Aorta (tissue), 5 donors: ENCODE results near the gene USP24. TPM values are rescaled to one million over a fixed set of nuclear protein-coding genes. Genes with fewer than 3 reads are reported as not detected.

Source experiments
- ATAC-seq: fragments of 200-7000 bp; cut with Tn5 transposase; one replicate; pipeline ENCODE4 v1.9.1; 2022; ENCODE audit warnings: moderate library complexity; ENCODE audit not compliant: low FRiP score
- DNase-seq, 2 donors: peaks; one replicate each; pipeline ENCODE4 v3.0.0-alpha.2; 2020
- H3K27ac ChIP-seq, 2 donors: one replicate each; pipeline ENCODE4 v1.5.1; 2013; ENCODE audit warnings: low read length in 2 of 2, mild to moderate bottlenecking in 2 of 2, moderate library complexity in 2 of 2, control low read depth in 1 of 2, inconsistent platforms in 1 of 2, low read depth in 1 of 2
- H3K27me3 ChIP-seq, 2 donors: one replicate each; pipeline ENCODE4 v1.6.1; 2013; ENCODE audit warnings: control low read depth in 1 of 2, low read length in 1 of 2, mild to moderate bottlenecking in 1 of 2, moderate library complexity in 1 of 2; ENCODE audit not compliant: insufficient read depth in 2 of 2, control insufficient read depth in 1 of 2
- H3K36me3 ChIP-seq, 2 donors: one replicate each; pipeline ENCODE4 v1.6.1; 2013; ENCODE audit warnings: control low read depth in 1 of 2, low read length in 1 of 2, mild to moderate bottlenecking in 1 of 2; ENCODE audit not compliant: insufficient read depth in 2 of 2, control insufficient read depth in 1 of 2
- H3K4me1 ChIP-seq, 2 donors: one replicate each; pipeline ENCODE4 v1.6.1; 2013; ENCODE audit warnings: low read length in 2 of 2, control low read depth in 1 of 2, mild to moderate bottlenecking in 1 of 2, moderate library complexity in 1 of 2; ENCODE audit not compliant: insufficient read depth in 2 of 2, control insufficient read depth in 1 of 2
- H3K4me3 ChIP-seq, 2 donors: one replicate each; pipeline ENCODE4 v1.5.1; 2013; ENCODE audit warnings: low read length in 2 of 2, control low read depth in 1 of 2, mild to moderate bottlenecking in 1 of 2
- H3K9me3 ChIP-seq: one replicate; pipeline ENCODE4 v1.6.1; 2013; ENCODE audit warnings: mild to moderate bottlenecking, low read length; ENCODE audit not compliant: control insufficient read depth
- WGBS, 2 donors: extraction: QIAGEN DNeasy Blood & Tissue Kit; methylation state at CpG; one replicate each; pipeline ENCODE4 v1.1.7; 2013; 5-methylcytosine and 5-hydroxymethylcytosine counted together
- intact Hi-C, 2 donors: fragments of 100-400 bp; cut with DNase I; formaldehyde crosslinking; loops; one replicate each; pipeline versions ENCODE4 v1.14.2 to v1.15.0; 2022
- polyA plus RNA-seq, 2 donors: library from polyadenylated mRNA; stranded (reverse); fragments of 200-250 nt; gene quantifications; one replicate each; pipeline ENCODE4 v1.2.3, GENCODE V29; 2013
- total RNA-seq, 2 donors: library from RNA; stranded (reverse); fragmentation: NEBNext Ultra II Directional; extraction: Animal tissue kit (Norgen Biotek cat#: 25700); gene quantifications; one replicate each; pipeline ENCODE4 v1.2.1, GENCODE V29; 2021
- donor health status: healthy with polysubstance abuse.
- donor health status: Bipolar disorder and iron deficiency.
- donor health status: DM: no; HTN: no; CAD: no.
- donor health status: DM: no; HTN: no; CAD: no.
- donor health status: DM: yes; HTN: yes; CAD: no.

Gene USP24
- total and polyA plus RNA-seq, 4 donors, result 4.4 to 54.4 (median 29.8) TPM

DNA sequence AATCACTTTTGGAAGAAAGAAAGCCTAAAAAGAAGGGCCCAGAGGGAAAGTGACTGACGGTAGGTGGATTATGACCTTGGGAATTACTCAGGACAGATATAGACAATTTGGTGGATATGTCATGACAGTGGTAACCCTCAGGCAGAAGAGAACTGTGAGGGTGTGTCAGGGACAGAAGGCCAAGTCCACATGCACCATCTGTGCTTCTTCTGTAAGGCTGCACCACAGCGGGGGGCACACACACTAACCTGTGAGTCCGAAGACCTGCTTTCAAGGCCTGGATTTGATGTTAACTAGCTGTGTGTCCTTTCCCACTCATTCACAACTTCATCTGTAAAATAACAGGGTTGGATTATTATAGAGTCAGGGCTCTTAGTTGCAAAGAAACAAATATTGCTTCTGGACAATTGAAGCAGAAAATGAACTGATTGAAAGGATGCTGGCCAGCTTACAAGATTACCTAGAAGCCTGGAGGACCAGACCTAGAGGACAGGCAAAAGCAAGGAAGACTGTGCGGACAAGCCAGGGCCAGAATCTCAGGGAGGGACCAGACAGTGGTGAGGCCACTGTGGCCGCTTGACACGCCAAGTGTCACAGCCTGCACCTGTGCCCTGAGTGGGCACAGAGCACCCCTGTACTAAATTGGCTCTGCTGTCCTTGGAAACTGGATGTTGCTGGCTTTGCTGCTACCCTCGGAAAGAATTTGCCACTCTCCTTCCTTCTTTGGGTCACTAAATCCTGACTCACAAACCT, 34.7 kb upstream of the USP24 start:
- Histone ChIP-seq H3K4me1 (no peaks in the 10 kb centered on the region), H3K36me3 (no peaks in the 10 kb centered on the region), H3K4me3 (no peak overlapping the region), H3K9me3 (no peaks in the 10 kb centered on the region), H3K27me3 (no peaks in the 10 kb centered on the region), H3K27ac (no peak overlapping the region)
- 82% methylated on average over 7 of the region's 7 CpGs for WGBS, 2 donors
- DNase-seq (no peak), ATAC-seq (no peak)
- intact Hi-C loops, result no loop called here

DNA sequence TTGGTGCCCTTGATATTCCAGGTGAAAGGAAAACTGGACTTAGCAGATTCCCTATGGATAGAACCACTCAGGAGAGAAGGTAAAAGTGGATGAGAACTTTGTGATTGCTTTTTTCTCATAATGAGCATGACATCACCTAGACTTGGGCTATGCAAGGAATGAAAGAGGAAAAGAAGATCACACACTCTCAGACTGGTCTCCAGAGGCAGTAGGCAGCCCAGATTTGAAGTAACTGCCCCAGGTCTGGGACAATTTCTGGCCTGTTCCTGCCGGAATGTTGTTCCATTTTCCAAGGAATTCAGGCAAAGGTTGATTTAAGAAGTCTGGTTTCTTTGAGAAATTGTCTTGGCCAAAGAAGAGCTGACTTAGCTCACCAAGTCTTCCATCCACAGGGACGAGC, 31.7 kb upstream of the USP24 start:
- H3K27me3 ChIP-seq, result no peaks in the 10 kb centered on the region
- no peaks in the 10 kb centered on the region for H3K9me3 ChIP-seq
- no peaks in the 10 kb centered on the region for H3K36me3 ChIP-seq
- no peaks in the 10 kb centered on the region for H3K4me1 ChIP-seq
- WGBS, 2 donors, result 85% methylated on average over 2 of the region's 2 CpGs
- H3K27ac ChIP-seq, result no peak overlapping the region
- DNase-seq (no peak), ATAC-seq (no peak)
- intact Hi-C loops, result no loop called here
- no peak overlapping the region for H3K4me3 ChIP-seq

DNA sequence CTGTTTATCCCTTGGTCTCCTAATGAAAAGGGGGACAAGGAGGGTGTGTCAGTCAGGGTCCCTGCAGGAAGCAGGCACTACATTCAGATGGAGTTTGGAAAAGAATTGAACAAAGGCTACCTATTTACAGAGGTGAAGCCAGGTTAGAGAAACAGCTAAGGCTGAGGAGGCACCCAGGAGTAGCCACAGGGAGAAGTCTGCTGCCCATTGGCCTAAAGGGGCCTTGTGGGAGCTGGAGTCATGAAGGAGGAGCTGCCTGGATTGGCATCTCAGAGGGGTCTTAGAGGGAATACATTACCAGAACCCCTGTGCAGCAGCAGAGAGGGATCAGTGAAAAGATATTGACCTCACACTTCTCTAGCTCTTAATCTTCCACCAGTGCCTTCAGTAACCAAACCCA, 31.2 kb upstream of the USP24 start:
- H3K9me3 ChIP-seq, result no peaks in the 10 kb centered on the region
- H3K4me1 ChIP-seq, result no peaks in the 10 kb centered on the region
- no peak overlapping the region for H3K27ac ChIP-seq
- H3K4me3 ChIP-seq, result no peak overlapping the region
- ATAC-seq, result no peak
- no peaks in the 10 kb centered on the region for H3K36me3 ChIP-seq
- intact Hi-C loops, result no loop called here
- no peak for DNase-seq
- no peaks in the 10 kb centered on the region for H3K27me3 ChIP-seq

DNA sequence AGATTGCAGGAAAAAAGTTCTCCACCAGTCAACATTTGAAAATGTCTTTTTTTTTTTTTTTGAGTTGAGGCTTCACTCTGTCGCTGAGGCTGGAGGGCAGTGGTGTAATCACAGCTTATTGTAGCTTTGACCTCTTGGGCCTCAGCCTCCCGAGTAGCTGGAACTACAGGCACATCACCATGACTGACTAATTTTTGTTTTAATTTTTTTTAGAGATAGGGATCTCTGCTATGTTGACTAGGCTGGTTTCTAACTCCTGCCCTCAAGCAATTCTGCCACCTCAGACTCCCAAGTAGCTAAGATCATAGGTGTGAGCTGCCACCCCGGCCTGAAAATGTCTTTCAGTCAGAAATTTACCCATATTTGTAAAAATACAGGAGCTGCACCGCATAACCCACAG, 30.6 kb upstream of the USP24 start:
- Histone ChIP-seq H3K27ac (no peak overlapping the region), H3K36me3 (no peaks in the 10 kb centered on the region), H3K9me3 (no peaks in the 10 kb centered on the region), H3K4me1 (no peaks in the 10 kb centered on the region), H3K27me3 (no peaks in the 10 kb centered on the region), H3K4me3 (no peak overlapping the region)
- WGBS, 2 donors, result 78 to 84% methylated on average over 4 of the region's 4 CpGs
- intact Hi-C loops, result no loop called here
- DNase-seq (no peak), ATAC-seq (no peak)

DNA sequence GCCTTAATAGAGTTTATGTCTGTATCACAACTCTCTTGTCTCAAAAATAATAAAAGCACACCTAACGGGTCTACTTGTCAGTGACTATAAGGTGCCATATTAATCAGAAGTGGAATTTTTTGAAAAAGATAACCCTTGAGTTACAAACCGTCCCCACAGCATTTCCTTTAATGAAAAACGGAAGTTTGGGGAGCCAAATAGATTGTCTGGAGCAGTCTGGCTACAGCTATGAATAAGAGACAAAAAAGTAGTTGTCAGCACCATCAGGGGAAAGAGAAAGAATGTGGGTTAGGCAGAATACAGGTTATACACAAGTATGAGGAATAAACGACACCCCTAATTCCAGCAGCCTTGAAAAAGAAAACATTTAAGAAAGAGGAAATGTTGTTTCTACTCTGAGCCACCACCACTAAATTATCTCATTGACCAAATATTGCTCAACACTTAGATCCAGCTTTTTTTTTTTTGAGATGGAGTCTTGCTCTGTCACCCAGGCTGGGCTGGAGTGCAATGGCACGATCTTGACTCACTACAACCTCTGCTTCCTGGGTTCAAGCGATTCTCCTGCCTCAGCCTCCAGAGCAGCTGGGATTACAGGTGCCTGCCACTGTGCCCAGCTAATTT, 29.4 kb upstream of the USP24 start:
- Histone ChIP-seq H3K27me3 (no peaks in the 10 kb centered on the region), H3K27ac (no peak overlapping the region), H3K9me3 (no peaks in the 10 kb centered on the region), H3K4me3 (no peak overlapping the region), H3K4me1 (no peaks in the 10 kb centered on the region), H3K36me3 (no peaks in the 10 kb centered on the region)
- intact Hi-C loops, result no loop called here
- ATAC-seq, result peak; percentile 68
- 37 to 44% methylated on average over 6 of the region's 6 CpGs for WGBS, 2 donors
- DNase-seq, result no peak

DNA sequence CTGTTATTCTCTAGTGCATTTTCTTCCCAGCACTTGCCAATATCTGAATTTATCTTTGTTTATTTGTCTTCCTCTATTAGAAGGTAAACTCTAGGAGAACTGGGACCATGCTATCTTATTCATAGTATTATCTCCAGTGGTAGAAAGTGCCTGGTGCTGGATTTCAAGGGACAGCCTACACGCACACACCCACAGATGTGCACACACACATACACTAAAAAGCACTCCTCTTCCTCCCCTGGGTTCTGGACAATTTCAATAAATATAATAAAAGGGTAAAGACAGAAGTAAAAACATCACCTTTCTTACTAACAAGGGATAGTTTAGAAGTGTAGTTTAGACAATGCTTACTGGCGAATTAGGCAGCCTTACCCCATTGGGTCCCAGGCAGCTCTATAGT, 28.5 kb upstream of the USP24 start:
- 91% methylated on average over 2 of the region's 2 CpGs for WGBS, 2 donors
- H3K4me1 ChIP-seq, result no peaks in the 10 kb centered on the region
- no peak overlapping the region for H3K4me3 ChIP-seq
- intact Hi-C loops, result no loop called here
- H3K27ac ChIP-seq, result no peak overlapping the region
- no peak for DNase-seq
- H3K27me3 ChIP-seq, result no peaks in the 10 kb centered on the region
- ATAC-seq, result no peak
- no peaks in the 10 kb centered on the region for H3K36me3 ChIP-seq
- H3K9me3 ChIP-seq, result no peaks in the 10 kb centered on the region

DNA sequence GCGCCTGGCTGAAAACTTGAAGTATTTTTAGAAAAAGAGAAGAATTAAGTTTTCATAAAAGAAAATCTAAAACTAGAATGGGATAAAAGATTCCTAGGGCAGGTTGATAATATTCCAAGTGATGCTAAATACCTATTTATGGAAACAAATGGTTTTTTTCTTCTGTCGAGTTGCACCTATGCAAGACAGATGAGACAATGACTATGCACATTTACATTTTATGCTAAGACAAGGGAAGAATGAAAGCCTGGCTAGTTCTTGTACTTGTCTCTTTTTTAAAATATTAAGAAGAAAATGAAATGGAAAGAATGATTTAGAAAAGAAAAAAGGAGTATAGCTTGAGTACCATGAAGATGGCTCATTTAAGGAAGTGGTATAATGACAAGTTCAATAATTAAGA, 24.4 kb upstream of the USP24 start:
- Histone ChIP-seq H3K27ac (no peak overlapping the region), H3K36me3 (no peaks in the 10 kb centered on the region), H3K4me1 (no peaks in the 10 kb centered on the region), H3K27me3 (no peaks in the 10 kb centered on the region), H3K9me3 (no peaks in the 10 kb centered on the region), H3K4me3 (no peak overlapping the region)
- DNase-seq (no peak), ATAC-seq (no peak)
- intact Hi-C loops, result no loop called here
- 92 to 95% methylated on average over 2 of the region's 2 CpGs for WGBS, 2 donors

DNA sequence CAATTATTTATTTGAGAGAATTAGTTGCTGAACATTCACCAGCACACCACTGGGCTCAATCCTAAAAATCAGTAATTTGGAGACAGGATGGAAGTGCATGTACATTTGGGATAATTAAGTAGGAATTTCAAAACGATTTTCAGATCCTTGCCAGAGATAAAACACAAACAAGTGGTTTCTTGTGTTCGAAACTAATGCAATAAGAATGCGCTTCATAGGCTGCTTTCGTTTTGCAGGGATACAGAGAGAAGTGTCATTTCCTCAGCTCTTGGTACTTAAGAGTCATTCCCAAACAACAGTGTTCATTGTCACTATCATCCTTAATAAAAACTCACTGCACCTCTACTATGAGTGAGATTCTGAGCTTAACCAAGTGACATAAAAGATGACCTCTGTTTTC, 20.6 kb upstream of the USP24 start:
- no peaks in the 10 kb centered on the region for H3K9me3 ChIP-seq
- H3K4me3 ChIP-seq, result no peak overlapping the region
- ATAC-seq (no peak), DNase-seq (no peak)
- no peaks in the 10 kb centered on the region for H3K4me1 ChIP-seq
- no peak overlapping the region for H3K27ac ChIP-seq
- no peaks in the 10 kb centered on the region for H3K27me3 ChIP-seq
- WGBS, 2 donors, result 67 to 82% methylated on average over 4 of the region's 4 CpGs
- no peaks in the 10 kb centered on the region for H3K36me3 ChIP-seq
- intact Hi-C loops, result no loop called here

DNA sequence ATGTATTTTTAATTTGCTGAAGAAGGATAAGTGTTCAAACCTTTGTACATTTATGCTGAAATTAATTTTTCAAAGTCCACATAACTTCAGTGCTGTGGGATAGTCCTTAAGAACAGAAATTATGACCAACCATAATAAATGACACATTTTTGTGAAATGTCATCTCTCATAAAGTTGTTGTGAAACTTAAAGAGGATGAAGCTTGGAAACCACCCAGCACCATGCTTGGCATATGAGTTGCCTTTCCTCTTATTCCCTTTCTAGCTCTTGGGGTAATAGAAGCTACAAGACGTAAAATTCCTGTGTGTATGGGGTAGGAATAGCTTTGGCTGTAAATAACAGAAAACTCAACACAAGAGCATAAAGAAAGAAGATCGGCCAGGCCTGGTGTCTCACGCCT, 18.9 kb upstream of the USP24 start:
- DNase-seq (no peak), ATAC-seq (no peak)
- no peaks in the 10 kb centered on the region for H3K36me3 ChIP-seq
- 88 to 92% methylated on average over 3 of the region's 3 CpGs for WGBS, 2 donors
- H3K4me1 ChIP-seq, result no peaks in the 10 kb centered on the region
- no peaks in the 10 kb centered on the region for H3K27me3 ChIP-seq
- no peaks in the 10 kb centered on the region for H3K9me3 ChIP-seq
- H3K27ac ChIP-seq, result no peak overlapping the region
- no peak overlapping the region for H3K4me3 ChIP-seq
- intact Hi-C loops, result no loop called here
